ENCODE results near the gene TAOK3. TPM values are rescaled to one million over a fixed set of nuclear protein-coding genes. Genes with fewer than 3 reads are reported as not detected.
"Not testable (repeated sequence)": the region's sequence is repeated elsewhere in the genome, so short reads cannot be mapped to it uniquely, and the experiment has no call there.

The TAOK3 gene
- total and polyA plus RNA-seq, 3 donors from 2014 or later = 20.5 to 64.8 (median 51.9) TPM

- H3K4me1 ChIP-seq = peaks cover 32% of the 10 kb centered on the region
- TF ChIP-seq POLR2A (IDR thresholded peaks at IDR 0.05) = peak; percentile 62
- TF ChIP-seq CTCF (IDR thresholded peaks at IDR 0.05) = no peak
- peak within 1 kb of the TSS; percentile 80 to 92 for H3K27ac ChIP-seq
- WGBS, 2 donors = 0 to 1% methylated on average over 17 to 35 of the region's 70 CpGs
- no peaks in the 10 kb centered on the region for H3K36me3 ChIP-seq (ENCODE audit: low read depth, missing control alignments)
- H3K27me3 ChIP-seq = no peaks in the 10 kb centered on the region
- H3K9me3 ChIP-seq = no peaks in the 10 kb centered on the region
- DNase-seq = peak; percentile 97
- H3K4me3 ChIP-seq = peak within 1 kb of the TSS; percentile 84 to 90
- intact Hi-C loops (cut with DNase I; ENCODE audit: low total_unique reads) = no loop called here
Observed at GRCh38 chr12:118135788-118136558, 236.7 kb downstream of the TAOK3 start, which contains the start of gene PEBP1. Gene PEBP1 (plus strand): TSS chr12:118136124. CDS start chr12:118136210, 86 bp downstream.

GRCh38 chr12:118129436-118129835, 243.3 kb downstream of the TAOK3 start:
- DNase-seq; H3K36me3 ChIP-seq (ENCODE audit: low read depth, missing control alignments): not testable (repeated sequence)

GRCh38 chr12:118127867-118128266, 244.8 kb downstream of the TAOK3 start:
- Histone ChIP-seq H3K27ac (no peak overlapping the region), H3K4me3 (no peak overlapping the region), H3K9me3 (no peaks in the 10 kb centered on the region), H3K27me3 (no peaks in the 10 kb centered on the region), H3K4me1 (peaks cover 8% of the 10 kb centered on the region), H3K36me3 (ENCODE audit: low read depth, missing control alignments) (no peaks in the 10 kb centered on the region)
- TF ChIP-seq POLR2A (IDR thresholded peaks at IDR 0.05) (no peak), CTCF (IDR thresholded peaks at IDR 0.05) (no peak)
- DNase-seq = no peak
- intact Hi-C loops (cut with DNase I; ENCODE audit: low total_unique reads) = no loop called here
- WGBS, 2 donors = 91 to 96% methylated on average over 4 to 5 of the region's 5 CpGs

More at GRCh38 chr12:118129436-118129835, 243.3 kb downstream of the TAOK3 start:
- WGBS, 2 donors = 93 to 96% methylated on average over 5 of the region's 5 CpGs
- H3K4me1 ChIP-seq; H3K9me3 ChIP-seq; H3K27ac ChIP-seq; intact Hi-C loops (cut with DNase I; ENCODE audit: low total_unique reads); H3K27me3 ChIP-seq; H3K4me3 ChIP-seq: not testable (repeated sequence)

- intact Hi-C loops (cut with DNase I; ENCODE audit: low total_unique reads) = no loop called here
- 46 to 47% methylated on average over 8 to 13 of the region's 13 CpGs for WGBS, 2 donors
Observed at GRCh38 chr12:118126119-118126757, 246.5 kb downstream of the TAOK3 start.

More at GRCh38 chr12:118126119-118126757, 246.5 kb downstream of the TAOK3 start:
- H3K4me1 ChIP-seq = peaks cover 11% of the 10 kb centered on the region
- H3K27me3 ChIP-seq = no peaks in the 10 kb centered on the region
- H3K9me3 ChIP-seq = no peaks in the 10 kb centered on the region
- peak overlapping the region in 1 of 2 donors; percentile 29 for H3K4me3 ChIP-seq
- TF ChIP-seq POLR2A (IDR thresholded peaks at IDR 0.05) (no peak), CTCF (IDR thresholded peaks at IDR 0.05) (no peak)
- H3K36me3 ChIP-seq (ENCODE audit: low read depth, missing control alignments) = no peaks in the 10 kb centered on the region
- H3K27ac ChIP-seq = peak overlapping the region; percentile 3 to 30
- peak; percentile 83 for DNase-seq
